Activated CD4-positive, alpha-beta memory T cell treated with anti-CD3 and anti-CD28 coated beads for 36 hours (primary cell): ENCODE measurements around the gene IDI1. TPM values are rescaled to one million over a fixed set of nuclear protein-coding genes. Genes with fewer than 3 reads are reported as not detected.
A peak's percentile ranks its signal among the peaks of the same experiment; 100 is the strongest.

Experiments
- CTCF ChIA-PET: fragments of 350-600 bp; sonication (Branson Sonifier 250); formaldehyde crosslinking; loops from one replicate; lab custom pipeline; 2021; ENCODE audit warnings: antibody characterized with exemption, inconsistent platforms; lab: Charles Lee
- POLR2A ChIA-PET: fragments of 350-600 bp; sonication (Branson Sonifier 250); formaldehyde crosslinking; loops from one replicate; lab custom pipeline; 2021; ENCODE audit warnings: antibody characterized with exemption; lab: Charles Lee
- DNase-seq: peaks from one replicate; pipeline ENCODE4 v3.0.0-alpha.2; 2020
- H3K27ac Mint-ChIP-seq: one replicate; pipeline ENCODE4 v1.8.0; 2021; ENCODE audit warnings: mixed read lengths
- H3K27me3 Mint-ChIP-seq: one replicate; pipeline ENCODE4 v1.8.0; 2021; ENCODE audit warnings: mixed read lengths
- H3K36me3 Mint-ChIP-seq: one replicate; pipeline ENCODE4 v1.8.0; 2021; ENCODE audit warnings: mixed read lengths
- H3K4me1 Mint-ChIP-seq: one replicate; pipeline ENCODE4 v1.8.0; 2021; ENCODE audit warnings: low read depth, mixed read lengths
- H3K4me3 Mint-ChIP-seq: one replicate; pipeline ENCODE4 v1.8.0; 2021; ENCODE audit warnings: mild to moderate bottlenecking, mixed read lengths
- H3K9me3 Mint-ChIP-seq: one replicate; pipeline ENCODE4 v1.8.0; 2021; ENCODE audit warnings: mixed read lengths
- intact Hi-C: fragments of 100-400 bp; cut with micrococcal nuclease; formaldehyde crosslinking; loops from one replicate; pipeline ENCODE4 v1.15.1; 2023
- total RNA-seq, 2 experiments: library from RNA; stranded (reverse); gene quantifications; one replicate each; pipeline ENCODE4 v1.2.3, GENCODE V29; 2021

Gene IDI1
- total RNA-seq, 2 experiments from 2014 or later: 83.1 to 83.8 TPM

- H3K27me3 Mint-ChIP-seq: no peaks in the 10 kb centered on the region
- H3K4me3 Mint-ChIP-seq: no peak overlapping the region
- ChIA-PET POLR2A (no interaction called here), CTCF (no interaction called here)
- H3K27ac Mint-ChIP-seq: peak overlapping the region; percentile 83
- no peak for DNase-seq
- peaks cover 68% of the 10 kb centered on the region for H3K36me3 Mint-ChIP-seq
- intact Hi-C loops: no loop called here
- no peaks in the 10 kb centered on the region for H3K9me3 Mint-ChIP-seq
- H3K4me1 Mint-ChIP-seq: peaks cover 12% of the 10 kb centered on the region
These were observed 39.8 kb downstream of the IDI1 start for GRCh38 chr10:1009071-1009494.

- DNase-seq: no peak
- Mint-ChIP-seq H3K4me3 (no peak overlapping the region), H3K9me3 (peaks cover under 1% of the 10 kb centered on the region), H3K27me3 (no peaks in the 10 kb centered on the region), H3K36me3 (peaks cover 74% of the 10 kb centered on the region), H3K27ac (no peak overlapping the region), H3K4me1 (peaks cover 12% of the 10 kb centered on the region)
- ChIA-PET POLR2A (no interaction called here), CTCF (no interaction called here)
- intact Hi-C loops: no loop called here
These were observed 41.3 kb downstream of the IDI1 start for GRCh38 chr10:1007583-1007982.

- H3K4me3 Mint-ChIP-seq: no peak overlapping the region
- intact Hi-C loops: no loop called here
- peaks cover 72% of the 10 kb centered on the region for H3K36me3 Mint-ChIP-seq
- peaks cover 16% of the 10 kb centered on the region for H3K4me1 Mint-ChIP-seq
- H3K9me3 Mint-ChIP-seq: peaks cover 7% of the 10 kb centered on the region
- no peak for DNase-seq
- ChIA-PET CTCF (no interaction called here), POLR2A (no interaction called here)
- H3K27me3 Mint-ChIP-seq: no peaks in the 10 kb centered on the region
- H3K27ac Mint-ChIP-seq: no peak overlapping the region
These were observed 42.3 kb downstream of the IDI1 start for GRCh38 chr10:1006573-1006972.

- no peak overlapping the region for H3K4me3 Mint-ChIP-seq
- H3K9me3 Mint-ChIP-seq: peaks cover 10% of the 10 kb centered on the region
- CTCF ChIA-PET: no interaction called here
- POLR2A ChIA-PET: no interaction called here
- H3K4me1 Mint-ChIP-seq: peaks cover 4% of the 10 kb centered on the region
- H3K27ac Mint-ChIP-seq: no peak overlapping the region
- peaks cover 73% of the 10 kb centered on the region for H3K36me3 Mint-ChIP-seq
- no peaks in the 10 kb centered on the region for H3K27me3 Mint-ChIP-seq
- intact Hi-C loops: no loop called here
- DNase-seq: no peak
These were observed 44.8 kb downstream of the IDI1 start for GRCh38 chr10:1003884-1004670.

- intact Hi-C loops: no loop called here
- no peak overlapping the region for H3K4me3 Mint-ChIP-seq
- DNase-seq: no peak
- peaks cover 5% of the 10 kb centered on the region for H3K4me1 Mint-ChIP-seq
- peaks cover 75% of the 10 kb centered on the region for H3K36me3 Mint-ChIP-seq
- no peak overlapping the region for H3K27ac Mint-ChIP-seq
- H3K9me3 Mint-ChIP-seq: peaks cover 10% of the 10 kb centered on the region
- H3K27me3 Mint-ChIP-seq: no peaks in the 10 kb centered on the region
- CTCF ChIA-PET: no interaction called here
- POLR2A ChIA-PET: interaction anchor here (0.7 kb wide), 1 partner anchor 14 kb away, joined by 3 read pairs; the partner anchor contains the start of gene GTPBP4
These were observed 46.4 kb downstream of the IDI1 start for GRCh38 chr10:1002425-1003006.

GRCh38 chr10:997266-998022 is 51.5 kb downstream of the IDI1 start:
- CTCF ChIA-PET: interaction anchor here (1.1 kb wide), 1 partner anchor 12 kb away, joined by 3 read pairs; no protein-coding TSS in a partner anchor
- intact Hi-C loops: no loop called here
- H3K4me3 Mint-ChIP-seq: no peak overlapping the region
- peaks cover 6% of the 10 kb centered on the region for H3K4me1 Mint-ChIP-seq
- DNase-seq: no peak
- H3K27me3 Mint-ChIP-seq: no peaks in the 10 kb centered on the region
- peaks cover 78% of the 10 kb centered on the region for H3K36me3 Mint-ChIP-seq
- H3K27ac Mint-ChIP-seq: no peak overlapping the region
- POLR2A ChIA-PET: interaction anchor here (1.4 to 1.5 kb wide), 2 partner anchors 9 to 22 kb away, joined by 4 to 7 read pairs; partner anchors contain the start of gene GTPBP4
- H3K9me3 Mint-ChIP-seq: peaks cover 9% of the 10 kb centered on the region

- Mint-ChIP-seq H3K4me1 (peaks cover 8% of the 10 kb centered on the region), H3K27me3 (no peaks in the 10 kb centered on the region), H3K27ac (no peak overlapping the region), H3K36me3 (peaks cover 71% of the 10 kb centered on the region), H3K9me3 (no peaks in the 10 kb centered on the region), H3K4me3 (no peak overlapping the region)
- no peak for DNase-seq
- ChIA-PET POLR2A (no interaction called here), CTCF (no interaction called here)
- intact Hi-C loops: no loop called here
These were observed 52.9 kb downstream of the IDI1 start for GRCh38 chr10:996031-996430.

GRCh38 chr10:995559-995926 is 53.4 kb downstream of the IDI1 start:
- Mint-ChIP-seq H3K4me1 (peaks cover 13% of the 10 kb centered on the region), H3K9me3 (no peaks in the 10 kb centered on the region), H3K27me3 (no peaks in the 10 kb centered on the region), H3K36me3 (peaks cover 71% of the 10 kb centered on the region), H3K27ac (no peak overlapping the region), H3K4me3 (no peak overlapping the region)
- no peak for DNase-seq
- POLR2A ChIA-PET: no interaction called here
- CTCF ChIA-PET: no interaction called here
- intact Hi-C loops: no loop called here

GRCh38 chr10:994836-995558 is 53.9 kb downstream of the IDI1 start:
- Mint-ChIP-seq H3K4me1 (peaks cover 17% of the 10 kb centered on the region), H3K36me3 (peaks cover 71% of the 10 kb centered on the region), H3K27me3 (no peaks in the 10 kb centered on the region), H3K4me3 (no peak overlapping the region), H3K9me3 (no peaks in the 10 kb centered on the region), H3K27ac (no peak overlapping the region)
- intact Hi-C loops: no loop called here
- ChIA-PET POLR2A (no interaction called here), CTCF (no interaction called here)
- DNase-seq: no peak

- no peak overlapping the region for H3K4me3 Mint-ChIP-seq
- H3K27ac Mint-ChIP-seq: no peak overlapping the region
- POLR2A ChIA-PET: interaction anchor here (0.6 to 1.1 kb wide), 3 partner anchors 37 to 82 kb away, joined by 3 to 5 read pairs (median 4); partner anchors contain the start of gene IDI1
- CTCF ChIA-PET: no interaction called here
- H3K36me3 Mint-ChIP-seq: peaks cover 63% of the 10 kb centered on the region
- peaks cover 29% of the 10 kb centered on the region for H3K4me1 Mint-ChIP-seq
- intact Hi-C loops: no loop called here
- no peaks in the 10 kb centered on the region for H3K9me3 Mint-ChIP-seq
- no peak for DNase-seq
- H3K27me3 Mint-ChIP-seq: no peaks in the 10 kb centered on the region
These were observed 56.0 kb downstream of the IDI1 start for GRCh38 chr10:992871-993270.

GRCh38 chr10:992467-992866 is 56.5 kb downstream of the IDI1 start:
- Mint-ChIP-seq H3K9me3 (no peaks in the 10 kb centered on the region), H3K4me1 (peaks cover 27% of the 10 kb centered on the region), H3K4me3 (no peak overlapping the region), H3K36me3 (peaks cover 59% of the 10 kb centered on the region), H3K27me3 (no peaks in the 10 kb centered on the region), H3K27ac (no peak overlapping the region)
- intact Hi-C loops: no loop called here
- ChIA-PET POLR2A (interaction anchor here (1.0 to 1.1 kb wide), 2 partner anchors 37 to 57 kb away, joined by 4 to 5 read pairs; partner anchors contain the start of gene IDI1), CTCF (no interaction called here)
- no peak for DNase-seq
